GM23338 (cell line): ENCODE results near the gene RNF157. TPM values are rescaled to one million over a fixed set of nuclear protein-coding genes. Genes with fewer than 3 reads are reported as not detected.

Source experiments
- ATAC-seq: fragments of 200-7000 bp; cut with Tn5 transposase; 3 replicates; pipeline ENCODE4 v1.9.1; 2020
- DNase-seq: peaks from one replicate; pipeline ENCODE4 v3.0.0-alpha.2; 2015; ENCODE audit warnings: low spot score
- H2AFZ ChIP-seq: fragments of 200-600 bp; sonication (generic); 2 replicates; pipeline ENCODE4 v1.8.0; 2016; ENCODE audit warnings: antibody characterized with exemption, mild to moderate bottlenecking, moderate library complexity
- H3F3A ChIP-seq: fragments of 200-600 bp; sonication (generic); replicated peaks from 2 replicates; pipeline ENCODE4 v1.8.0; 2017; ENCODE audit warnings: antibody characterized with exemption, mixed run types, low read depth
- H3K27ac ChIP-seq: fragments of 200-600 bp; sonication (generic); 2 replicates; pipeline ENCODE4 v1.6.1; 2016; ENCODE audit warnings: low read depth
- H3K27me3 ChIP-seq: fragments of 200-600 bp; sonication (generic); 2 replicates; pipeline ENCODE4 v1.8.0; 2016; ENCODE audit warnings: mild to moderate bottlenecking, mixed run types, moderate library complexity; ENCODE audit not compliant: insufficient read depth
- H3K36me3 ChIP-seq: fragments of 200-600 bp; sonication (generic); 2 replicates; pipeline ENCODE4 v1.8.0; 2016; ENCODE audit warnings: mild to moderate bottlenecking; ENCODE audit not compliant: insufficient read depth
- H3K4me1 ChIP-seq: fragments of 200-600 bp; sonication (generic); 2 replicates; pipeline ENCODE4 v1.8.0; 2016; ENCODE audit warnings: mild to moderate bottlenecking, moderate library complexity; ENCODE audit not compliant: insufficient read depth
- H3K4me2 ChIP-seq: fragments of 200-600 bp; sonication (generic); 2 replicates; pipeline ENCODE4 v1.7.1; 2017; ENCODE audit warnings: mixed run types
- H3K4me3 ChIP-seq: fragments of 200-600 bp; sonication (generic); 2 replicates; pipeline ENCODE4 v1.6.1; 2016; ENCODE audit warnings: mixed run types
- H3K79me2 ChIP-seq: fragments of 200-600 bp; sonication (generic); replicated peaks from 2 replicates; pipeline ENCODE4 v1.8.0; 2017; ENCODE audit warnings: mild to moderate bottlenecking; ENCODE audit not compliant: insufficient read depth
- H3K9me2 ChIP-seq: fragments of 200-600 bp; sonication (generic); 2 replicates; pipeline ENCODE4 v1.8.0; 2017; ENCODE audit not compliant: insufficient read depth
- H4K20me1 ChIP-seq: fragments of 200-600 bp; sonication (generic); replicated peaks from 2 replicates; pipeline ENCODE4 v1.8.0; 2017; ENCODE audit warnings: mild to moderate bottlenecking; ENCODE audit not compliant: insufficient read depth
- H3K27ac Mint-ChIP-seq: 2 replicates; pipeline ENCODE4 v1.8.0; 2020; ENCODE audit warnings: inconsistent platforms, mild to moderate bottlenecking, moderate library complexity, mixed read lengths
- H3K27me3 Mint-ChIP-seq: 3 replicates; pipeline ENCODE4 v1.8.0; 2022; ENCODE audit warnings: low read depth, mild to moderate bottlenecking, moderate library complexity, mixed read lengths, inconsistent platforms; ENCODE audit not compliant: insufficient read depth, poor library complexity
- H3K36me3 Mint-ChIP-seq: 3 replicates; pipeline ENCODE4 v1.8.0; 2021; ENCODE audit warnings: low read depth, mild to moderate bottlenecking, inconsistent platforms, moderate library complexity, mixed read lengths
- H3K4me1 Mint-ChIP-seq: 3 replicates; pipeline ENCODE4 v1.8.0; 2020; ENCODE audit warnings: mild to moderate bottlenecking, inconsistent platforms, mixed read lengths
- H3K4me3 Mint-ChIP-seq: 3 replicates; pipeline ENCODE4 v1.8.0; 2021; ENCODE audit warnings: moderate library complexity, mild to moderate bottlenecking, inconsistent platforms, mixed read lengths
- H3K9me3 Mint-ChIP-seq: 3 replicates; pipeline ENCODE4 v1.8.0; 2020; ENCODE audit warnings: moderate library complexity, mild to moderate bottlenecking, inconsistent platforms, mixed read lengths
- CTCF ChIP-seq, 2 experiments: fragments of 200-600 bp in 1 of 2; sonication (generic) in 1 of 2; conservative IDR thresholded peaks; 2 replicates each; pipeline versions ENCODE4 v1.5.1 to v1.6.1; 2016 to 2017; ENCODE audit warnings: antibody characterized with exemption in 2 of 2, low read depth in 2 of 2, mild to moderate bottlenecking in 2 of 2, moderate library complexity in 1 of 2
- EZH2phosphoT487 ChIP-seq: fragments of 200-600 bp; sonication (generic); IDR thresholded peaks from one replicate; pipeline ENCODE4 v1.8.1; 2018; ENCODE audit warnings: antibody characterized with exemption; ENCODE audit not compliant: unreplicated experiment
- JUNB ChIP-seq: IDR thresholded peaks from one replicate; pipeline ENCODE4 v1.6.1; 2016; ENCODE audit warnings: antibody characterized with exemption; ENCODE audit not compliant: unreplicated experiment
- NANOG ChIP-seq: IDR thresholded peaks from 2 replicates; pipeline ENCODE4 v1.6.1; 2016; ENCODE audit warnings: antibody characterized with exemption, borderline replicate concordance
- POLR2AphosphoS5 ChIP-seq: IDR thresholded peaks from 2 replicates; pipeline ENCODE4 v1.6.1; 2016; ENCODE audit warnings: antibody characterized with exemption, low read depth
- STAT1 ChIP-seq: IDR thresholded peaks from one replicate; pipeline ENCODE4 v1.6.1; 2016; ENCODE audit warnings: antibody characterized with exemption; ENCODE audit not compliant: unreplicated experiment
- polyA plus RNA-seq: library from polyadenylated mRNA; unstranded; fragments of >200 nt; fragmentation: Nextera tagmentation; extraction: Ambion mirVana; gene quantifications from 2 replicates; pipeline ENCODE4 v1.2.1, GENCODE V29; 2016
- total RNA-seq: library from RNA; depleted of rRNA; stranded (reverse); fragments of >200 nt; shearing (Covaris generic); gene quantifications from 2 replicates; pipeline ENCODE4 v1.2.3, GENCODE V29; 2014
- TF ChIP-seq, protein P1 (sequence below): IDR thresholded peaks from 2 replicates; pipeline ENCODE4 v1.6.1; 2016; ENCODE audit warnings: antibody characterized with exemption
- TF ChIP-seq, protein P2 (sequence below): fragments of 250-450 bp; sonication (Bioruptor Pico); IDR thresholded peaks from 2 replicates; pipeline ENCODE4 v1.5.0; 2020; ENCODE audit warnings: mild to moderate bottlenecking, moderate library complexity

RNF157 gene
- total and polyA plus RNA-seq, 2 experiments from 2014 or later = 7.8 to 11.7 TPM

DNA sequence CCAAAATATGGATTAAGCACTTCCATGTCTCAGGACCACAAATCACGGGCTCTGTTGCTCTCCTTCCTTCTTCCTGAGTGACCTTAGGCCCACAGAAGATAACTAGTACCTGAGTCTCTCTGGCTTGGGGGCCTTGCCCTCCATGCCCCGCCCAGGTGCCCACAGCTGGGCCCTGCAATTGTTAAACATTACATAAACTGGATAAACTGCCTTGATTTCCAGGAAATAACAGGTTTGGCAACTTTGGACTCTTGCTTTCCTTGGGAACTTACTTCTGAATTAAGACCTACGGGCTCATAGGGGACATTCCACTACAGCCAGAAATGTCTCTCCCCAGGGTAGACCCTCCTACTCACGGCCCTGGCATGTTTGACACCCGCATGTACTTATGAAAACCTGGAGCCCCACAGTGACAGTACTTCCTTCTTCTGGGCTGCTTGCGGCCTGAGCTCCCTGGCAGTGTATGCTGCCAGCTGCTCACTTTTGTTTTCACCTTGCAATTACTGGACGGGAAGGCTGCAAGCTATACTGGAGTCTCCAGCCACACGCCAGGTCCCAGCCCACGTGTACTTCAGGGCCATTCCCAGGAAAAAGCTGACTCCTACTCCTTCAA is 22.5 kb upstream of the RNF157 start:
- no peak for ATAC-seq
- no peak for TF ChIP-seq STAT1
- TF ChIP-seq POLR2AphosphoS5 = no peak
- no peak for TF ChIP-seq CTCF (conservative IDR thresholded peaks at IDR 0.05; ENCODE audit: low read depth in 2 of 2)
- TF ChIP-seq NANOG = no peak
- TF ChIP-seq, protein P1, sequence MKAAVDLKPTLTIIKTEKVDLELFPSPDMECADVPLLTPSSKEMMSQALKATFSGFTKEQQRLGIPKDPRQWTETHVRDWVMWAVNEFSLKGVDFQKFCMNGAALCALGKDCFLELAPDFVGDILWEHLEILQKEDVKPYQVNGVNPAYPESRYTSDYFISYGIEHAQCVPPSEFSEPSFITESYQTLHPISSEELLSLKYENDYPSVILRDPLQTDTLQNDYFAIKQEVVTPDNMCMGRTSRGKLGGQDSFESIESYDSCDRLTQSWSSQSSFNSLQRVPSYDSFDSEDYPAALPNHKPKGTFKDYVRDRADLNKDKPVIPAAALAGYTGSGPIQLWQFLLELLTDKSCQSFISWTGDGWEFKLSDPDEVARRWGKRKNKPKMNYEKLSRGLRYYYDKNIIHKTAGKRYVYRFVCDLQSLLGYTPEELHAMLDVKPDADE = no peak
- TF ChIP-seq, protein P2, sequence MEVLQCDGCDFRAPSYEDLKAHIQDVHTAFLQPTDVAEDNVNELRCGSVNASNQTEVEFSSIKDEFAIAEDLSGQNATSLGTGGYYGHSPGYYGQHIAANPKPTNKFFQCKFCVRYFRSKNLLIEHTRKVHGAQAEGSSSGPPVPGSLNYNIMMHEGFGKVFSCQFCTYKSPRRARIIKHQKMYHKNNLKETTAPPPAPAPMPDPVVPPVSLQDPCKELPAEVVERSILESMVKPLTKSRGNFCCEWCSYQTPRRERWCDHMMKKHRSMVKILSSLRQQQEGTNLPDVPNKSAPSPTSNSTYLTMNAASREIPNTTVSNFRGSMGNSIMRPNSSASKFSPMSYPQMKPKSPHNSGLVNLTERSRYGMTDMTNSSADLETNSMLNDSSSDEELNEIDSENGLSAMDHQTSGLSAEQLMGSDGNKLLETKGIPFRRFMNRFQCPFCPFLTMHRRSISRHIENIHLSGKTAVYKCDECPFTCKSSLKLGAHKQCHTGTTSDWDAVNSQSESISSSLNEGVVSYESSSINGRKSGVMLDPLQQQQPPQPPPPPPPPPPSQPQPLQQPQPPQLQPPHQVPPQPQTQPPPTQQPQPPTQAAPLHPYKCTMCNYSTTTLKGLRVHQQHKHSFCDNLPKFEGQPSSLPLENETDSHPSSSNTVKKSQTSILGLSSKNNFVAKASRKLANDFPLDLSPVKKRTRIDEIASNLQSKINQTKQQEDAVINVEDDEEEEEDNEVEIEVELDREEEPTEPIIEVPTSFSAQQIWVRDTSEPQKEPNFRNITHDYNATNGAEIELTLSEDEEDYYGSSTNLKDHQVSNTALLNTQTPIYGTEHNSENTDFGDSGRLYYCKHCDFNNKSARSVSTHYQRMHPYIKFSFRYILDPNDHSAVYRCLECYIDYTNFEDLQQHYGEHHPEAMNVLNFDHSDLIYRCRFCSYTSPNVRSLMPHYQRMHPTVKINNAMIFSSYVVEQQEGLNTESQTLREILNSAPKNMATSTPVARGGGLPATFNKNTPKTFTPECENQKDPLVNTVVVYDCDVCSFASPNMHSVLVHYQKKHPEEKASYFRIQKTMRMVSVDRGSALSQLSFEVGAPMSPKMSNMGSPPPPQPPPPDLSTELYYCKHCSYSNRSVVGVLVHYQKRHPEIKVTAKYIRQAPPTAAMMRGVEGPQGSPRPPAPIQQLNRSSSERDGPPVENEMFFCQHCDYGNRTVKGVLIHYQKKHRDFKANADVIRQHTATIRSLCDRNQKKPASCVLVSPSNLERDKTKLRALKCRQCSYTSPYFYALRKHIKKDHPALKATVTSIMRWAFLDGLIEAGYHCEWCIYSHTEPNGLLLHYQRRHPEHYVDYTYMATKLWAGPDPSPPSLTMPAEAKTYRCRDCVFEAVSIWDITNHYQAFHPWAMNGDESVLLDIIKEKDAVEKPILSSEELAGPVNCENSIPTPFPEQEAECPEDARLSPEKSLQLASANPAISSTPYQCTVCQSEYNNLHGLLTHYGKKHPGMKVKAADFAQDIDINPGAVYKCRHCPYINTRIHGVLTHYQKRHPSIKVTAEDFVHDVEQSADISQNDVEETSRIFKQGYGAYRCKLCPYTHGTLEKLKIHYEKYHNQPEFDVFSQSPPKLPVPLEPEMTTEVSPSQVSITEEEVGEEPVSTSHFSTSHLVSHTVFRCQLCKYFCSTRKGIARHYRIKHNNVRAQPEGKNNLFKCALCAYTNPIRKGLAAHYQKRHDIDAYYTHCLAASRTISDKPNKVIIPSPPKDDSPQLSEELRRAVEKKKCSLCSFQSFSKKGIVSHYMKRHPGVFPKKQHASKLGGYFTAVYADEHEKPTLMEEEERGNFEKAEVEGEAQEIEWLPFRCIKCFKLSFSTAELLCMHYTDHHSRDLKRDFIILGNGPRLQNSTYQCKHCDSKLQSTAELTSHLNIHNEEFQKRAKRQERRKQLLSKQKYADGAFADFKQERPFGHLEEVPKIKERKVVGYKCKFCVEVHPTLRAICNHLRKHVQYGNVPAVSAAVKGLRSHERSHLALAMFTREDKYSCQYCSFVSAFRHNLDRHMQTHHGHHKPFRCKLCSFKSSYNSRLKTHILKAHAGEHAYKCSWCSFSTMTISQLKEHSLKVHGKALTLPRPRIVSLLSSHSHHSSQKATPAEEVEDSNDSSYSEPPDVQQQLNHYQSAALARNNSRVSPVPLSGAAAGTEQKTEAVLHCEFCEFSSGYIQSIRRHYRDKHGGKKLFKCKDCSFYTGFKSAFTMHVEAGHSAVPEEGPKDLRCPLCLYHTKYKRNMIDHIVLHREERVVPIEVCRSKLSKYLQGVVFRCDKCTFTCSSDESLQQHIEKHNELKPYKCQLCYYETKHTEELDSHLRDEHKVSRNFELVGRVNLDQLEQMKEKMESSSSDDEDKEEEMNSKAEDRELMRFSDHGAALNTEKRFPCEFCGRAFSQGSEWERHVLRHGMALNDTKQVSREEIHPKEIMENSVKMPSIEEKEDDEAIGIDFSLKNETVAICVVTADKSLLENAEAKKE = no peak
- TF ChIP-seq JUNB = no peak
- no peak for TF ChIP-seq EZH2phosphoT487
- Histone ChIP-seq H3K36me3 (no peaks in the 10 kb centered on the region), H3K4me1 (peaks cover 7% of the 10 kb centered on the region; the same call in 1 of the 2 replicates), H3F3A (0 out of 2 replicates have a peak, but pooled peaks cover 5% of the 10 kb centered on the region), H2AFZ (peak overlapping the region; percentile 63), H4K20me1 (no peaks in the 10 kb centered on the region), H3K79me2 (peaks cover 16% of the 10 kb centered on the region), H3K27me3 (no peaks in the 10 kb centered on the region), H3K27ac (no peak overlapping the region; the same call in 1 of the 2 replicates), H3K4me3 (no peak overlapping the region), H3K4me2 (no peak overlapping the region), H3K9me2 (no peaks in the 10 kb centered on the region)
- Mint-ChIP-seq H3K4me1 (peaks cover 25% of the 10 kb centered on the region), H3K4me3 (no peak overlapping the region; the same call in 2 of the 3 replicates), H3K27ac (peak overlapping the region; percentile 73; the same call in 1 of the 2 replicates), H3K9me3 (no peaks in the 10 kb centered on the region), H3K27me3 (peaks cover 6% of the 10 kb centered on the region), H3K36me3 (peaks cover 2% of the 10 kb centered on the region; the same call in 2 of the 3 replicates)
- DNase-seq = no peak
